A549 (cell line): ENCODE measurements around the gene MAPK1IP1L.

Source experiments
- CTCF ChIP-seq: fragments of >200 bp; sonication (Bioruptor Twin); formaldehyde crosslinking; IDR thresholded peaks from 3 replicates; pipeline ENCODE4 v1.5.1; 2016
- EP300 ChIP-seq, 2 experiments: fragments of >200 bp; sonication (Bioruptor Twin); formaldehyde crosslinking; IDR thresholded peaks; 2 replicates in 1 of 2; 3 replicates in 1 of 2; pipeline ENCODE4 v1.6.1; 2016 to 2017
- MAFK ChIP-seq: fragments of 450-650 bp; IDR thresholded peaks from 2 replicates; pipeline ENCODE4 v1.6.1; 2014; ENCODE audit not compliant: partially characterized antibody
- POLR2A ChIP-seq: IDR thresholded peaks from 2 replicates; pipeline ENCODE4 v1.6.1; 2012; ENCODE audit warnings: mild to moderate bottlenecking, low read length
- RCOR1 ChIP-seq: fragments of 150-350 bp; IDR thresholded peaks from 2 replicates; pipeline ENCODE4 v1.6.1; 2014; ENCODE audit warnings: antibody characterized with exemption, low read length, low read depth
- RFX5 ChIP-seq: fragments of 450-650 bp; IDR thresholded peaks from 2 replicates; pipeline ENCODE4 v1.7.1; 2014; ENCODE audit warnings: antibody characterized with exemption, mild to moderate bottlenecking, moderate library complexity
- SREBF2 ChIP-seq: fragments of 450-650 bp; IDR thresholded peaks from 2 replicates; pipeline ENCODE4 v1.6.1; 2014; ENCODE audit warnings: mild to moderate bottlenecking, moderate library complexity

GRCh38 chr14:55074662-55075061 lies 23.2 kb downstream of the MAPK1IP1L start:
- no peak for TF ChIP-seq RCOR1
- no peak for TF ChIP-seq EP300 (IDR thresholded peaks at IDR 0.05)
- no peak for TF ChIP-seq MAFK
- no peak for TF ChIP-seq POLR2A
- TF ChIP-seq SREBF2 = no peak
- no peak for TF ChIP-seq CTCF
- no peak for TF ChIP-seq RFX5
